Esophagus squamous epithelium (tissue), 5 donors: ENCODE results near the gene FAIM2. TPM values are rescaled to one million over a fixed set of nuclear protein-coding genes. Genes with fewer than 3 reads are reported as not detected.

Experiments used
- DNase-seq: peaks from one replicate; lab custom pipeline; 2025; lab: John Stamatoyannopoulos, UW
- H3K27ac ChIP-seq, 4 donors: fragments of 200-600 bp; sonication (generic); one replicate each; pipeline ENCODE4 v1.5.1; 2016 to 2019; ENCODE audit warnings: mild to moderate bottlenecking in 1 of 4
- H3K27me3 ChIP-seq, 4 donors: fragments of 200-600 bp; sonication (generic); 1 replicate in 3 of 4; 2 replicates in 1 of 4; pipeline versions ENCODE4 v1.5.1 to v1.6.0; 2017 to 2021; ENCODE audit warnings: antibody characterized with exemption in 1 of 4
- H3K36me3 ChIP-seq, 3 donors: fragments of 200-600 bp; sonication (generic); one replicate each; pipeline ENCODE4 v1.5.1; 2016 to 2019
- H3K4me1 ChIP-seq, 3 donors: fragments of 200-600 bp; sonication (generic); one replicate each; pipeline ENCODE4 v1.5.1; 2017 to 2019
- H3K4me3 ChIP-seq, 4 donors: fragments of 200-600 bp; sonication (generic); 1 replicate in 3 of 4; 2 replicates in 1 of 4; pipeline ENCODE4 v1.5.1; 2016 to 2019; ENCODE audit warnings: mild to moderate bottlenecking in 2 of 4, moderate library complexity in 1 of 4
- H3K9me3 ChIP-seq, 3 donors: fragments of 200-600 bp; sonication (generic); one replicate each; pipeline ENCODE4 v1.5.1; 2016 to 2019
- CTCF ChIP-seq, 6 experiments: fragments of 450-650 bp in 4 of 6; fragments of 200-600 bp in 2 of 6; sonication (generic) in 2 of 6; IDR thresholded peaks; one replicate each; pipeline ENCODE4 v1.5.1; 2016 to 2019; ENCODE audit warnings: antibody characterized with exemption in 6 of 6, mild to moderate bottlenecking in 4 of 6, moderate library complexity in 4 of 6
- POLR2A ChIP-seq, 4 donors: fragments of 450-650 bp; IDR thresholded peaks; one replicate each; pipeline ENCODE4 v1.6.1; 2017; ENCODE audit warnings: antibody characterized with exemption in 4 of 4, mild to moderate bottlenecking in 4 of 4, moderate library complexity in 3 of 4
- WGBS, 2 donors: methylation state at CpG; one replicate each; pipeline ENCODE4 v1.1.5; 2018; 5-methylcytosine and 5-hydroxymethylcytosine counted together
- intact Hi-C: fragments of 100-400 bp; cut with DNase I; formaldehyde crosslinking; loops from one replicate; pipeline ENCODE4 v1.15.0; 2022
- total RNA-seq, 4 donors: library from RNA; depleted of rRNA; stranded (reverse); fragments of >200 nt; gene quantifications; one replicate each; pipeline ENCODE4 v1.1.0, GENCODE V29; 2016
- donor health status: DM: yes; HTN: yes; CAD: no.

Gene FAIM2
- total RNA-seq, 4 donors from 2014 or later = 0.13 to 2.9 (median 0.23) TPM

GRCh38 chr12:49819786-49820185 lies 83.9 kb downstream of the FAIM2 start:
- Histone ChIP-seq H3K4me1 (peaks cover 18 to 49% (median 34%) of the 10 kb centered on the region in 3 donors), H3K4me3 (no peak overlapping the region), H3K9me3 (no peaks in the 10 kb centered on the region), H3K36me3 (peaks cover 0 to 13% (median 0%) of the 10 kb centered on the region in 3 donors), H3K27me3 (no peaks in the 10 kb centered on the region), H3K27ac (no peak overlapping the region)
- TF ChIP-seq POLR2A (IDR thresholded peaks at IDR 0.05) (no peak), CTCF (IDR thresholded peaks at IDR 0.05) (no peak)
- 34 to 54% methylated on average over 2 of the region's 2 CpGs for WGBS, 2 donors
- intact Hi-C loops = no loop called here
- DNase-seq = no peak

- no peaks in the 10 kb centered on the region for H3K9me3 ChIP-seq
- H3K27me3 ChIP-seq = no peaks in the 10 kb centered on the region
- no peak for DNase-seq
- no peak overlapping the region for H3K4me3 ChIP-seq
- 54 to 63% methylated on average over 7 of the region's 7 CpGs for WGBS, 2 donors
- H3K36me3 ChIP-seq = peaks cover 0 to 13% (median 0%) of the 10 kb centered on the region in 3 donors
- H3K27ac ChIP-seq = no peak overlapping the region
- intact Hi-C loops = no loop called here
- H3K4me1 ChIP-seq = peaks cover 6 to 35% (median 22%) of the 10 kb centered on the region in 3 donors
- TF ChIP-seq POLR2A (IDR thresholded peaks at IDR 0.05) (no peak), CTCF (IDR thresholded peaks at IDR 0.05) (no peak)
Measured at GRCh38 chr12:49818241-49818895, 85.3 kb downstream of the FAIM2 start.

Other genes with a start within 250 kb of the FAIM2 start
- 1 to 10 TPM; 5.2 to 7.6 (median 5.8) TPM for gene FMNL3, start 196.5 kb downstream of the FAIM2 start, total RNA-seq
- 100 to 1,000 TPM; 307 to 444 (median 343) TPM for gene TMBIM6, start 162.3 kb downstream of the FAIM2 start, total RNA-seq
- gene NCKAP5L, start 75.5 kb downstream of the FAIM2 start, total RNA-seq = 10 to 100 TPM in 1 of 4 donors, 1 to 10 TPM in 3; 3.2 to 10.5 (median 8.0) TPM
- gene BCDIN3D, start 60.8 kb downstream of the FAIM2 start, total RNA-seq = 1 to 10 TPM; 2.5 to 4.8 (median 3.0) TPM
- not detected for gene AQP2, start 46.8 kb upstream of the FAIM2 start, total RNA-seq
- 10 to 100 TPM in 3 of 4 donors, 1 to 10 TPM in 1; 4.7 to 42.2 (median 18.6) TPM for gene AQP5, start 58.0 kb upstream of the FAIM2 start, total RNA-seq
- not detected for gene AQP6, start 69.0 kb upstream of the FAIM2 start, total RNA-seq
- 10 to 100 TPM; 20.1 to 44.7 (median 33.6) TPM for gene RACGAP1, start 121.6 kb upstream of the FAIM2 start, total RNA-seq
- 1 to 10 TPM; 1.5 to 5.7 (median 2.6) TPM for gene ASIC1, start 153.7 kb upstream of the FAIM2 start, total RNA-seq
- gene SMARCD1, start 181.4 kb upstream of the FAIM2 start, total RNA-seq = 10 to 100 TPM; 34.5 to 67.8 (median 46.5) TPM
- gene GPD1, start 200.1 kb upstream of the FAIM2 start, total RNA-seq = under 1 TPM in 3 of 4 donors, not detected in 1; 0.38 to 0.53 (median 0.44) TPM
- gene COX14, start 208.3 kb upstream of the FAIM2 start, total RNA-seq = 10 to 100 TPM; 32.1 to 68.7 (median 53.5) TPM